Gastroesophageal sphincter (tissue), 3 donors: Measurements from ENCODE around the gene ZNF792.

ENCODE experiments used
- EP300 ChIP-seq: sonication (generic); formaldehyde crosslinking; IDR thresholded peaks from one replicate; pipeline ENCODE4 v1.6.1; 2017; ENCODE audit warnings: antibody characterized with exemption, mild to moderate bottlenecking
- POLR2A ChIP-seq, 2 donors: fragments of 450-650 bp; IDR thresholded peaks; one replicate each; pipeline ENCODE4 v1.6.1; 2017; ENCODE audit warnings: antibody characterized with exemption in 2 of 2, mild to moderate bottlenecking in 2 of 2, moderate library complexity in 1 of 2
- TF ChIP-seq, protein P1 (sequence below), 4 experiments: fragments of 200-600 bp in 2 of 4; fragments of 450-650 bp in 2 of 4; sonication (generic) in 1 of 4; IDR thresholded peaks; one replicate each; pipeline ENCODE4 v1.5.1; 2017 to 2019; ENCODE audit warnings: antibody characterized with exemption in 4 of 4, mild to moderate bottlenecking in 2 of 4, moderate library complexity in 2 of 4

DNA sequence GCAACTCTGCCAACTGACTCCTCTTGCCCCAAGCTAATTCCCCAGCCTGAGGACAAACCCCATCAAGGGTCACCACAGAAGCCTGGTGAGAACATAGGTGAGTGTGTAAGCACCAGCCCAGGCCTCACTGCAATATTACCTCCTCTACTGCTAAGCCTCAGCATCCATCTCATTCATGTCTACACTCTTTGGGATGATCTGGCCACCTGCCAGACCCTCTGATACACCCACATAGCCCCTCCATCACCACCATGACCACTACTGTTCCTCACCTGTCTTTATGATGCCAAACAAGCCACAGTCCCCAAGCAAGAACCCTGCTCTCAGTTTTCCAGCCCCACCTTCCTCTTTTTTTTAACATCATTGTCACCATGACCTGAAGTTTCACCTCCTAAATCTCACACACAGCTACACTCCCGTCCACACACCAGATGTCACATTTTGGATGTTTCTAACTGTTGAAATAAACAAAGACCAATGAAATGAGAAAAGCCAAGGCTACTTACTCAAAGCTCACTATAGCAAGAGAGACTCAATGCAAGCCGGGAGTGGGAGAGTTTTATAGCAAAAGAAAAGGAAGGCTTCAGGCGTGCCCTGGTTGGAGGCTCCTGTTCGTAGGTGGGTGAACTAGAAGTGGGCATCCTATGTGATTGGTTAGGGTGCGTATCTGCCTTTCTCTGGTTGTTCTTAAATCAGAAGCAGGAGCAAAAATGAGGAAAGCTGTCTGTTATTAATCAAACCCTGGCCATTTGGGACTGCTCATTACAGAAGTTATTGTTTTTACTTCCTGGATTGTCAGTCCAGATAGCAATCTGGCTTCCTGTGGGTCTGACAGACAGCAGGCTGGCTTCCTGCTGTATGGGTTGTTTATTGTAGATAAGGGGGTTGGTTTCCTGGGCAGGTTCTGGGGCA lies 2.0 kb downstream of the ZNF792 start:
- TF ChIP-seq POLR2A (IDR thresholded peaks at IDR 0.05), result no peak
- TF ChIP-seq EP300, result no peak
- TF ChIP-seq, protein P1, sequence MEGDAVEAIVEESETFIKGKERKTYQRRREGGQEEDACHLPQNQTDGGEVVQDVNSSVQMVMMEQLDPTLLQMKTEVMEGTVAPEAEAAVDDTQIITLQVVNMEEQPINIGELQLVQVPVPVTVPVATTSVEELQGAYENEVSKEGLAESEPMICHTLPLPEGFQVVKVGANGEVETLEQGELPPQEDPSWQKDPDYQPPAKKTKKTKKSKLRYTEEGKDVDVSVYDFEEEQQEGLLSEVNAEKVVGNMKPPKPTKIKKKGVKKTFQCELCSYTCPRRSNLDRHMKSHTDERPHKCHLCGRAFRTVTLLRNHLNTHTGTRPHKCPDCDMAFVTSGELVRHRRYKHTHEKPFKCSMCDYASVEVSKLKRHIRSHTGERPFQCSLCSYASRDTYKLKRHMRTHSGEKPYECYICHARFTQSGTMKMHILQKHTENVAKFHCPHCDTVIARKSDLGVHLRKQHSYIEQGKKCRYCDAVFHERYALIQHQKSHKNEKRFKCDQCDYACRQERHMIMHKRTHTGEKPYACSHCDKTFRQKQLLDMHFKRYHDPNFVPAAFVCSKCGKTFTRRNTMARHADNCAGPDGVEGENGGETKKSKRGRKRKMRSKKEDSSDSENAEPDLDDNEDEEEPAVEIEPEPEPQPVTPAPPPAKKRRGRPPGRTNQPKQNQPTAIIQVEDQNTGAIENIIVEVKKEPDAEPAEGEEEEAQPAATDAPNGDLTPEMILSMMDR (IDR thresholded peaks at IDR 0.05), result no peak
